GM13976 (cell line): ENCODE measurements around the gene MVK.

Source experiments
- DNase-seq: peaks from one replicate; pipeline ENCODE4 v3.0.0; 2012; ENCODE audit warnings: low spot score
- CTCF ChIP-seq: IDR thresholded peaks from 2 replicates; pipeline ENCODE4 v1.5.1; 2012; ENCODE audit warnings: borderline replicate concordance, mild to moderate bottlenecking; ENCODE audit not compliant: insufficient read depth; ENCODE audit errors: extremely low read depth, missing control alignments, control extremely low read depth
- in situ Hi-C: fragments of 300-500 bp; cut with MboI; formaldehyde crosslinking; loops from one replicate; pipeline ENCODE4 v1.12.0; 2022; ENCODE audit warnings: low sequenced_read_pairs, mixed read lengths, inconsistent platforms; ENCODE audit not compliant: unreplicated experiment

Gene MVK

DNA sequence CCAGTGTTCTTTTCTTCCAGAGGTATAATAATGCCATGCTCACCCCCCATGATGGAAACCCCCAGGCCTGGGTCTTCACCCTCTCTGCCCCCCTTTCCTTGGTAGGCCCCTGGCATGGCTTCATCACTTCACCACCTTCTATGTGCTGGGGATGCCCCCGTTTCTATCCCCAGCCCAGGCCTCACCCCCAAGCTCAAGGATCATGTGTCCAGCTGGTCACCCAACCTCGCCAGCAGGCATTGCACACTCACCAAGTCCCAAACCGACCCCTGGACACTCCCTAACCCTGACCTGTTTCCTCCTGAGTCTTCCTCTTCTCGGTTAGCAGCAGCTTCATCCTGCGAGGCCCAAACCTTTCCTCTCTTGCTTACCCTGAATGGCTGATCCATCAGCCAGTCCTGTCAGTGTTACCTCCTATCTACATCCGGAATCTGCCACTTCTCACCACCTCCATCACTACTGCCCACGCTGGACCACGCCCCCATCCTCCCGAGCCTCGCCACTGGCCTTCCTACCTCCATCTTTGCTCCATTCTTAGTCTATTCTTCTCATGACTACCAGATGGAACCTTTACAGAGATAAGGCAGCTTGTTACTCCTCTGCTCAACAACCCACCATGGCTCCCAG, 69.0 kb downstream of the MVK start:
- no peak for DNase-seq
- TF ChIP-seq CTCF = no peak
- in situ Hi-C loops = no loop called here

GRCh38 chr12:109645194-109645593, 71.6 kb downstream of the MVK start:
- DNase-seq = no peak
- TF ChIP-seq CTCF = no peak
- in situ Hi-C loops = no loop called here

DNA sequence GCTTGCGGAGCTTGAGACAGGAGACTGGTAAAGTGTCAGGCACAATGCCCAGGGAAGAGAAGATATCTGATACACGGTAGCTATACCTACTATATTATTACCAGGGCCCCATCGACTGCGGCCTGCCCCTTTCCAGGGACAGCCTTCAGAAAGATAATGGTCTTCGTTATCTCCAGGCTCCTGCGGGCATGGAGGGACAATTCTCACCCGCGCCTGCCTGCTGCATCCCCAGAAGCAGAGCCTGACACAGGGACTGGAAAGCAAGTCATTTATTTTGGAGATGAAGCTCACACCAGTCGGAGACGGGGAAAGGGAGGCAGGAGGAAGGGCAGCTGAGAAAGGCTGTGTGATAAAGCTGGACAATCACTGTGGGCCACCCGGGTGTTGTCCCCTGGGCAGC, 72.1 kb downstream of the MVK start:
- in situ Hi-C loops = no loop called here
- no peak for DNase-seq
- TF ChIP-seq CTCF = no peak
